ENCODE data around the gene NOL12. TPM values are rescaled to one million over a fixed set of nuclear protein-coding genes. Genes with fewer than 3 reads are reported as not detected.

The NOL12 gene
- total RNA-seq, 1 donor from 2014 or later = 59.0 TPM

DNA sequence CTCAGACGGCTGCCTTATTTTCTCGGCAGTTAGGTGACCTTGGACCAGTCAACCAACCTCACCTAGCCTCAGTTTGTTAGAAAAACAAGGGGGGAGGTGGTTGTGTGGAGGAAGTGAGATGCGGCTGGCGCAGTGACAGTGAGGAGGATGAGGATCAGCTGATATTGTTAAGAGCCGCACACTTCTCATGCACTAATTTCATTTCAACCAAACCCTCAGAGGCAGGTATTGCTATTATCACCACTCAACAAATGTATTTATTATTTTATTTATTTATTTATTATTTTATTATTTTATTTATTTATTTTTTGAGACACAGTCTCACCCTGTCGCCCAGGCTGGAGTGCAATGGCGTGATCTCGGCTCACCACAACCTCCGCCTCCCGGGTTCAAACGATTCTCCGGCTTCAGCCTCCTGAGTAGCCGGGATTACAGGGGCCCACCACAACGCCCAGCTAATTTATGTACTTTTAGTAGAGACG is 8.6 kb upstream of the NOL12 start:
- no peaks in the 10 kb centered on the region for H3K27me3 ChIP-seq (ENCODE audit: control insufficient read depth, insufficient read depth, low read length)
- TF ChIP-seq, protein P1, sequence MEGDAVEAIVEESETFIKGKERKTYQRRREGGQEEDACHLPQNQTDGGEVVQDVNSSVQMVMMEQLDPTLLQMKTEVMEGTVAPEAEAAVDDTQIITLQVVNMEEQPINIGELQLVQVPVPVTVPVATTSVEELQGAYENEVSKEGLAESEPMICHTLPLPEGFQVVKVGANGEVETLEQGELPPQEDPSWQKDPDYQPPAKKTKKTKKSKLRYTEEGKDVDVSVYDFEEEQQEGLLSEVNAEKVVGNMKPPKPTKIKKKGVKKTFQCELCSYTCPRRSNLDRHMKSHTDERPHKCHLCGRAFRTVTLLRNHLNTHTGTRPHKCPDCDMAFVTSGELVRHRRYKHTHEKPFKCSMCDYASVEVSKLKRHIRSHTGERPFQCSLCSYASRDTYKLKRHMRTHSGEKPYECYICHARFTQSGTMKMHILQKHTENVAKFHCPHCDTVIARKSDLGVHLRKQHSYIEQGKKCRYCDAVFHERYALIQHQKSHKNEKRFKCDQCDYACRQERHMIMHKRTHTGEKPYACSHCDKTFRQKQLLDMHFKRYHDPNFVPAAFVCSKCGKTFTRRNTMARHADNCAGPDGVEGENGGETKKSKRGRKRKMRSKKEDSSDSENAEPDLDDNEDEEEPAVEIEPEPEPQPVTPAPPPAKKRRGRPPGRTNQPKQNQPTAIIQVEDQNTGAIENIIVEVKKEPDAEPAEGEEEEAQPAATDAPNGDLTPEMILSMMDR (IDR thresholded peaks at IDR 0.05; ENCODE audit: insufficient read depth, low read length, poor library complexity, severe bottlenecking) = no peak
- H3K4me3 ChIP-seq (ENCODE audit: low read depth, low read length) = peak overlapping the region; percentile 50
- peaks cover 2% of the 10 kb centered on the region for H3K36me3 ChIP-seq (ENCODE audit: control insufficient read depth, insufficient read depth, low read length)
- no peak for DNase-seq (ENCODE audit: low read depth)

DNA sequence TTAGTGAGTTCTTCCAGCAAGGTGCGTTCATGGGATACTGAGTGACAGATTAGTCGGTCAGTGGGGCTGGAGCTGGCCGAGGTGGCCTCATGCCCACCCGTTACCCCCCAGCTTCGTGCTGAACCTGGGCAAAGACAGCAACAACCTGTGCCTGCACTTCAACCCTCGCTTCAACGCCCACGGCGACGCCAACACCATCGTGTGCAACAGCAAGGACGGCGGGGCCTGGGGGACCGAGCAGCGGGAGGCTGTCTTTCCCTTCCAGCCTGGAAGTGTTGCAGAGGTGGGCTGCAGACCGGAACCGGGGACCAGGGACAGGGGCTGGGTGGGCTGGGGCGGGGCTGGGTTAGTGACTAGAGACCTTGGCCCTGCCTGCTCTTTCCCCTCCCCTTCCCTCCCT is 7.8 kb upstream of the NOL12 start:
- Histone ChIP-seq H3K27me3 (ENCODE audit: control insufficient read depth, insufficient read depth, low read length) (no peaks in the 10 kb centered on the region), H3K4me3 (ENCODE audit: low read depth, low read length) (peak overlapping the region; percentile 19), H3K36me3 (ENCODE audit: control insufficient read depth, insufficient read depth, low read length) (peaks cover 2% of the 10 kb centered on the region)
- no peak for DNase-seq (ENCODE audit: low read depth)
- TF ChIP-seq, protein P1 (IDR thresholded peaks at IDR 0.05; ENCODE audit: insufficient read depth, low read length, poor library complexity, severe bottlenecking) = no peak

DNA sequence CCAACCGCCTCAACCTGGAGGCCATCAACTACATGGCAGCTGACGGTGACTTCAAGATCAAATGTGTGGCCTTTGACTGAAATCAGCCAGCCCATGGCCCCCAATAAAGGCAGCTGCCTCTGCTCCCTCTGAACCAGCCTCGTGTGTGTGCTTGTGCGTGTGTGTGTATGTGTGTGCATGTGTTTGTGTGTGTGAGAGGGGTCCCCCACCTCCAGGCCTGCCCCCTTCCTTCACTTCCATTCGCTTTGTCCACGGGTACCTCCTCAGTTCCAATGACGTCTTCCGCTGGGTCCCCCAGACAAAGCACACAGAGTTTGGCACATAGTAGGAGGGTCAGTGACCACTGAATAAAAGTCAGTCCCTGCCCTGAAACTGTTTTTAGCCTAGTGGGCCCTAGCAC is 6.5 kb upstream of the NOL12 start:
- no peaks in the 10 kb centered on the region for H3K27me3 ChIP-seq (ENCODE audit: control insufficient read depth, insufficient read depth, low read length)
- no peak overlapping the region for H3K4me3 ChIP-seq (ENCODE audit: low read depth, low read length)
- TF ChIP-seq, protein P1 (IDR thresholded peaks at IDR 0.05; ENCODE audit: insufficient read depth, low read length, poor library complexity, severe bottlenecking) = no peak
- H3K36me3 ChIP-seq (ENCODE audit: control insufficient read depth, insufficient read depth, low read length) = peaks cover 2% of the 10 kb centered on the region
- DNase-seq (ENCODE audit: low read depth) = no peak

DNA sequence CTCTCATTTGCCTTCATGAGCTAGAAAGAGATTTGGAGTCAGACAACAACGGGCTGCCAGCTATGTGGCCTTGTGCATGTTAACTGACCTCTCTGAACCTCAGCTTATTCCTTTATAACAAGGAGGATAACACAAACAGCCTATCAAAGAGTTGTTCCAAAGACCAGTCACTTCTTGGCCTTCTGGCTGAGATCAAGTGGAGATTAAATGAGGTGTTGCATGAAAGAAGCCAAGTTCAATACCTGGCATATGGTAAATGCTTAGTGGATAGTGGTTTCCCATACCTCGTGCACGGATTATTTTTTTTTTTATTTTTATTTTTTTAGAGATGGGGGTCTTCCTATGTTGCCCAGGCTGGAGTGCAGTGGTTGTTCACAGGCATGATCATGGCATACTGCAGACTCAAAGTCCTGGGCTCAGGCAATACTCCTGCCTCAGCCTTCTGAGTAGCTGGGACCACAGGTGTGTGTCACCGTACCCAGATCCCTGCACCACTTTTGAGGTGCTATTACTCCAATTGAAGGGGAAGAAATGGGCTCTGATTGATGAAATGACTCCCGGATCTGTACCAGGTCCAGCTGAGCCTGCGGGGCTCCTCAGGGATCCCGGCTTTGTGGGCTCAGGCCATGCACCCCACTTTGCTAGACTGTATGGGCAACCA is 5.8 kb upstream of the NOL12 start:
- Histone ChIP-seq H3K36me3 (ENCODE audit: control insufficient read depth, insufficient read depth, low read length) (peaks cover 2% of the 10 kb centered on the region), H3K4me3 (ENCODE audit: low read depth, low read length) (no peak overlapping the region), H3K27me3 (ENCODE audit: control insufficient read depth, insufficient read depth, low read length) (no peaks in the 10 kb centered on the region)
- DNase-seq (ENCODE audit: low read depth) = no peak
- TF ChIP-seq, protein P1 (IDR thresholded peaks at IDR 0.05; ENCODE audit: insufficient read depth, low read length, poor library complexity, severe bottlenecking) = no peak

DNA sequence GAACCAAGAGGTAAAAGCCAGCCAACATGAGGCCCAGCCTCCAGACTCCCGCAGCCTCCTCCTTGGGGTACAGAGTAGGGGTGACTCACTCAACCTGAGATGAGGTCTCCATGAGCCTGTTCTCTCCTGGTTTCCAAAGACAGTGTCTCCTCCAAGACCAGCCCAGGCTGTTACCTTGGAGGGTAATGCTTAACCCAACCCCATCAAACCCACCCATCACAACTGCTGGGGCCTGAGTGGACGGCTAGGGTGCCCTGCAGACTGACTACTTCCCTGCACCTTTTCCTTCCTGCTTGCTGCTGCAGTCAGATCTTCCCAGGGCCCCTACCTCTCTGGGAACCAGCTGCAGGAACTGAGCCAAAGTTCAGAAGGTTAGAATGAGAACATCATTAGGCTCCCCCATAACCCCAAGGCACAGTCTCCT is 5.1 kb upstream of the NOL12 start:
- no peak for DNase-seq (ENCODE audit: low read depth)
- Histone ChIP-seq H3K36me3 (ENCODE audit: control insufficient read depth, insufficient read depth, low read length) (peaks cover 2% of the 10 kb centered on the region), H3K4me3 (ENCODE audit: low read depth, low read length) (no peak overlapping the region), H3K27me3 (ENCODE audit: control insufficient read depth, insufficient read depth, low read length) (no peaks in the 10 kb centered on the region)
- TF ChIP-seq, protein P1 (IDR thresholded peaks at IDR 0.05; ENCODE audit: insufficient read depth, low read length, poor library complexity, severe bottlenecking) = no peak

DNA sequence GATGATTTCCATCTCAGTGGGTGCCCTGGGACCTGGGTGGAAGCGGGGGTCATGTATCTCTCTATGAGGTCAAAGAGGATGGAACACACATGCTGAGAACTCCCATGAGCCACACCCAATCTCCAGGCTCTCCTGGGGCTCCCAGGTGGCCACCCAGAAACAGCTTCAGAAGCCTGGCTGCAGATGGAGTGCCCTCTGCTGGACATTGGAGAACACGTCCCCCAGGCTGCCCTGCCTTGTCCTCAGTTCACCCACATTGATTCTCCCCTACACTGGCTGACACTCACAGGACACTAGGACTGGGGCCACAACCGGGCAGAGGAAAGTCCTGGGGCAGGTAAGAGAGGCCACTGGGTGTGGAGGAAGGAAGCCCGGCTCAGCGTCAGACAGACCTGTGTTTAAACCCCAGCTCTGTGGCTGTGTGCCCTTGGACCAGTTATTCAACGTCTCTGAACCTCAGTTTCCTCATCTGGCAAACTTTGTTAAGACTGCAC is 4.5 kb upstream of the NOL12 start:
- H3K4me3 ChIP-seq (ENCODE audit: low read depth, low read length) = no peak overlapping the region
- no peak for DNase-seq (ENCODE audit: low read depth)
- TF ChIP-seq, protein P1 (IDR thresholded peaks at IDR 0.05; ENCODE audit: insufficient read depth, low read length, poor library complexity, severe bottlenecking) = peak; percentile 95
- no peaks in the 10 kb centered on the region for H3K27me3 ChIP-seq (ENCODE audit: control insufficient read depth, insufficient read depth, low read length)
- peaks cover 2% of the 10 kb centered on the region for H3K36me3 ChIP-seq (ENCODE audit: control insufficient read depth, insufficient read depth, low read length)
